Stimulated activated CD8-positive, alpha-beta memory T cell treated with anti-CD3 and anti-CD28 coated beads, Interleukin-7, amount 100 ng/mL, for 4 hours (primary cell): Measurements from ENCODE around the gene WDFY3.
"Not testable (repeated sequence)": the region's sequence is repeated elsewhere in the genome, so short reads cannot be mapped to it uniquely, and the experiment has no call there.

Source experiments
- DNase-seq, 2 donors: peaks; one replicate each; pipeline ENCODE4 v3.0.0-alpha.2; 2020; ENCODE audit warnings: low read depth in 2 of 2

WDFY3 gene

DNA sequence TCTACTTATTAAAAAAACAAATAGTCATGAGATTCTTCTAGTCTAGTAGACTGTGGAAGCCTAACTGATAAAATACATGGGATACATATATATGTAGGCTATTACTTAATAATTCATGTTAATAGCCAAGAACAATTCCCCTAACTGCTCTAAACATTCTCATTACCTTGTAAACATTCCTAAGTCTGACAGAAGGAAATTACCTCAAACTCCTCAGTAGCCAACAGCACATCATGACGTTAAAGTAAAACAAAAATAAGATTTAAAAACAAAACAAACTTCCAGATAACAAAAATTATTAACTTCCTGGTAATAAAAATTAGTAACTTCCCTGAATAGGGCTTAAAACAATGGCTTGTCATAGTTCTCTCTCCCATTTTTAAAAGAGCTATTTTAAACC lies 109.2 kb downstream of the WDFY3 start:
- DNase-seq = no peak

DNA sequence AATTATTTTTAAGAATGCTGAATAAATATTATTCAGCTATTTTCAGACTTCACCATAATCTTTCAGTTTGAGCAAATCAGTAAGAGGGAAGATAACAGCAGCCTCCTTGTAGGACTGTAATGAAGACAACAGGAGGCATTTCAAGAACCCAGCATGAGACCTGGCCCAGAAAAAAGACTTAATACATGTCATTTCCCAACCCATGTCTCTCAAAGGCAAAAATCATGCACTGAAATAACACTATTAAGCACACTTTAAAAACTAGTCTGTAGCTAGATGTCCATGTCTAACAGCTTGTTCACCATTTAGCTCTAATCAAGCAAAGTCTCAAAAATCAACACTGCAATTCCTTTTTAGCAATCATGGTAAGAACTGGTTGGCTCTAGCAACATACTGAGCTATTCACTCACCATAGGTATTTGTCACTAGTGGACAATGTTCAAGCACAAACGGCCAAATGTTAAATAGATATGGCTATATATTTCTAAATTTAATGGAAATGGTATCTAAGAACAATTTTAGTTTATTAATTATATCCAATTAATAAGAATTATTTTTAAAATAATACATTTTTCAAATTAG lies 109.9 kb downstream of the WDFY3 start:
- DNase-seq = no peak

DNA sequence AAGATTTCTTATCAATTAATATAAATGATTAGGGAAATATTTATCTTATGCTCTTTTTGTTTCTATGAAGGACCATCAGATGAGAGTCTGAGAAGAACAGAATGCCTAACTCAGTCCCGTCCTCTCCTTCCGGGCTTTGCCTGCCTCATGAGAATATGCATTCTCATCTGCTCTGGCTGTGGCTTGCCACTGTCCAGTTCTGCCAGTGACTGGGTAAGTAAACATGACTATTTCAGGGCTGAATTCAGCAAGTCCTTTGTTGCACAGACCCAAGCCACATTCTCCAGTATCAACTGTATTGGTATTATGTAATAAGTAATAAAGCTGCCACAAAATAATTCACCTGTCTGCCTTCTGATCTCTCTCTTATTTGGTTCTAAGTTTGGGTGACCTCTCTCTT lies 110.7 kb downstream of the WDFY3 start:
- no peak for DNase-seq

DNA sequence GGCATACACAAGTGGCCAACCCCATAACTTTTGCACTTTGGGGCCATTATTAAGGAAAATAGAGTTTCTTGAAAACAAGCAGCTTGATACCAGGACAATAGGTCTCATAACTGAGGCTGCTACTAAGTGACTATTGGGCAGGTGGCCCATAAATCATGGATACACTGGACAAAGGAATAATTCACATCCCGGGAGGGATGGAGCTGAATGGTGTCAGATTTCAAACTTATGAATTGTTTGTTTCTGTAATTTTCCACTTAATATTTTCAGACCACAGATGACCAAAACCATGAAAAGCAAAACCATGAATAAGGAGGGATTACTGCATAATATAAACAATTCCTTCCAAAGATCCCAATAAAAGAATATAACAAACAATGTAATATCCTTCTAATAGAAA lies 114.4 kb downstream of the WDFY3 start:
- DNase-seq = no peak

DNA sequence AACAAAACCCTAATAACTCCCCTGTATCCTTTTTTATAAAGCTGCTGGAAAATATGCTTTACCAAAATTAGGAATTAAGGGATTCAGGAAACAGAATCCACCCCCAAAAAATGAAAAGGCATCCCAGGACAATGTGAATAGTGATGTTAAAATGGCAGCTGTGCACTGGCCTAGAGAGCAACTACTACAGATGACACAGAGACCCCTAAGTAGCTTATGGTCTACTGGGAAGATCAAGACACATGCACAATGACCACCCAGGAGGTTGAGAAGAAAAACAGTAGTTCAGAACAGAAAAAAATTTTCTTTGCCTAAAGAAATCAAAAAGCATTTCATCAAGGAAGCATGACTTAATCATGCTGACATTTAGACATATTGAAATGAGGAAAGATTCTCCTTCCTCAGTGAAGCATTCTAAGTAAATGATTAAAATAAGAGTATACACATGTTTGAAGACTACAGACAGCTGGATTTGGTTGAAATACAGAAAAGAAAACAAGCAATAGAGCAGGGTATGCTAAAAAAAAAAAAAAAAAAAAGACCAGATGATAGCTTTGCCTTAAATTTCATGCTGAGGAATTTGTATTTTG lies 117.3 kb downstream of the WDFY3 start:
- no peak for DNase-seq

DNA sequence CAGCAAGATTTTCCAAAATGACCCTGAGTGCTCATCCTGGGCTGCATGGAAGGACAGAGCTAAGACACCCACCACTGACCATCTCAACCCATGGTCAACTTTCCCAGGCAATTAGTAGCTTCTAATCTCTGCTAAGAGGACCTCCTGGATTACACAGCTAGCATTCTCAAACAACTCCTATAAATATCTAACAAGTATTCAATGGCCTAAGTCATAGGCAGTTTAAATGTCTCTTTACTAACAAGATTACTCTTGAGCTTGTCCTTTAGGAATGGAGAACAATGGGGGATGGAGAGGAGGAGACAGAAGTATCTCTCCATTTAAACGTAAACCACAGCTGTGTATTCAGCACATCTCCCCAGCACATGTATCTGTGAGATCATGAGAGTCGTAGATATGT lies 118.1 kb downstream of the WDFY3 start:
- no peak for DNase-seq

DNA sequence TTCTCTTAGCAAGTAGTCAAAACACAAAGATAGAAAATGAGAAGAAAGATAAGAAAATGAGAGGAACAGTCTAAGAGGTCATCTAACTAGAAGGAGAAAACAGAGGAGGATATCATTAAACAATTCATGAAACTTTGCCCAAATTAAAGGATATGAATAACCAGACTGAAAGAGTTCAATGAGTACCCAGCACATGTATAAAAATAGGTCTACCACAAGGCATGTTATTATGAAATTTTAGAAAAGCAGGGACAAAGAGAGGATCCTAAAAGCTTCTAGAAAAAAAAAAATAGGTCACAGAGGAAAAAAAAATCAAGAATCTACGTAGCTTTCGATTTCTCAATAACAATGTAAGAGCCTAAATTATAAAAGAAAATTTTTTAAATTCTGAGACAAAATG lies 118.5 kb downstream of the WDFY3 start:
- no peak for DNase-seq

DNA sequence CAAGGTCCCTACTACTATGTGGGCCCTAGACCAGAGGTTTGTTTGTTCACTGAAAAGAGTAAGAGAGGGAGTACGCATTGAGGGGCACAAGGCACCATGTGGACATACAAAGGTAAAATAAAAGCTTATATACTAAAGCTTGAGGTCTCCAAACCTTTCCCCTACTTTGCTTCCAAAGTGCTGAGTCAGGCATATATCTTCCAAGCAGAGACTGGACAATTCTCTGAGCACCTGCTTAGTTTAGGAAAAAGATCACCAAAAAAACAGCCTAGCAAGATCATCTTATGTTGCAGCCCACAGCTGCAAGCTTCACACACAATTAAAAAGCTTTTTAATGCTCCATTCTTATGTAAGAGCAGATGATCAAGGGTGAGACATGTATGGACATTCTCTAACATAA lies 119.5 kb downstream of the WDFY3 start:
- DNase-seq = no peak

DNA sequence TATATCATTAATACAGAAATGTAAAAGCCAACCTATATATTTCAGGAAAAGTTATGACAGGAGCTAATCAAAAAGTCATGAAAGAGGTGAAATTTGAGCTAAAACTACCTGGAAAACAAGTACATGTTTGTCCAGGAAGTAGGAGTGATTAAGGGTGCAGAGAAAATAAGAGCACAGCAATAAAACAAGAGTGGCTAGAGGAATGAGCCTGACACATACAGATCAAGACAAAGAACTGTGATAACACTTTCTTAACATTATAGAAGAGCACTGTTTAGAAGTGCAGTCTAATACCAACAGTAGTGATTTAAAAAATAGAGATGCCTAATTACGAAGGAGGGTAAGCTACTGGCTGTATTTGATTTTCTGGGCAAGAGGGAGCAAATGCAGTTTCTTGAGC lies 125.1 kb downstream of the WDFY3 start:
- no peak for DNase-seq

DNA sequence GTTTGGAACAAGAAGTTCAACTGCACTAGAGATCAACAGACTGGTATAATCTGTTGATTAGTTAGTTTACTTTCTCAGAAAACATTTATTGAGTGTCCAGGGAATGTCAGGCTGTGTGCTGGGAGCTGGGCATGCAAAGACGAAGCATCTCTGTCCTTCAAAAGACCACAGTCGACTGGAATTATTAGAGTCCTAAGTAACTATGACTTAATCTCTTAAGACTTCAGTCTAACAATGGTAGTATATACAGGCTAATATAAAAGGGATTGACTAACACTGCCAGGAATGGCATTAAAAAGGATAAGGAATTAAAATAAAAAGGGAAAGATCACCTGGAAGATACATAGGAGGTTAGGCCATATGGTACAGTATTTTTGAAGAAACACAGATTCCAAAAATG lies 128.7 kb downstream of the WDFY3 start:
- no peak for DNase-seq

DNA sequence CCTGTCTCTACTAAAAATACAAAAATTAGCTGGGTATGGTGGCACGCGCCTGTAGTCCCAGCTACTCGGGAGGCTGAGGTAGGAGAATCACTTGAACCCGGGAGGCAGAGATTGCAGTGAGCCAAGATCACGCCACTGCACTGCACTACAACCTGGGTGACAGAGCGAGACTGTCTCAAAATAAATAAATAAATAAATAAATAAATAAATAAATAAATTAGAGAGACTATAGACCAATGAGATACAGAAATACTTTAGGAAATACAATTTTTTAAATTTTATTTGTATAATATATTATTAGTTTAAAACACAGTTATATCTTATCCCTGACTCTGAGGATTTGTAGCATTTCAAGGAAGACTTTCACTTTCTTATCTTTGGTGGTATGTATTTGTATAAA lies 136.9 kb downstream of the WDFY3 start:
- not testable (repeated sequence) for DNase-seq

DNA sequence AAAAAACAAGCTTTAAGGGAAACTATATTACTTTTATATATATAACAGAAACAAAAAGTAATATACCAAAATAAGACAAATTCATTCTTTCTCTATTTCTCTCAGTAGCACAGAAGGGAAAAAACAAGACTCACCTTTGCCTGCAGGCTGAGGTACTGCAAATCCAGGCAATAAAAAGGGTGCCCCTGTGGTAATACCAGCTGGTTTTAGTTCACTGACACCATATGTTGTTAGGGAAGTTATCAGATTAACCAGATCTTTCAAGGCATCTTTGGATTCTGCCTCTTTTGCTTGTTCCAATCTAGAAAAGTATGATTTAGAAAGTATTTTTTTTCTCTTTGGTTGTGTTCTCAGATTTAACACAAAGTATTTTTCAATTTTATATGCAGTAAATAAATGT lies 139.8 kb downstream of the WDFY3 start:
- no peak for DNase-seq

DNA sequence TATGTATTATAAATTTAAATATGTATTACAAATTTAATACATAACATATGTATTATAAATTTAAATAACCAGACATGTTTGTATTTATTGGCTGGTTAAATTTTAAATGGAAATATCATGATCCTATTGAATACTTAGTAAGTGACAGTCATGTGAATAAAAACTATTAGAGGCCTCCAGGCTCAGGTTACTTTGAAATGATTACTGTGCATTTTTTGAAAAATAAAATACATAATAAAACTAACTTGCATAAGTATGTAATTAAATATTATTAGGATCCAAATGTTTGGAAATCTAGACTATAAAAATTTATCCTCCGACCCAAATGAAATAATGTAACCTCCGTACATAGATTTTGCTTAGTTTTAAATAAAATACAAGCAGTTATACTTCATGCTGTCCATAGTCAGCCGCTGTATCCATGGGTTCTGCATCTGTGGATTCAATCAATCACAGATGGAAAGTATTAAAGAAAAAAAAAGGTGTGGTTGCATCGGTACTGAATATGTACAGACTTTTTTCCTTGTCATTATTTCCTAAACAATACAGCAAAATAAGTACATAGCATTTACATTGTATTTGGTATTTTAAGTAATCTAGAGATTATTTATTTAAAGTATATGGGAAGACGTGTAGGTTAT lies 140.7 kb downstream of the WDFY3 start:
- no peak for DNase-seq

DNA sequence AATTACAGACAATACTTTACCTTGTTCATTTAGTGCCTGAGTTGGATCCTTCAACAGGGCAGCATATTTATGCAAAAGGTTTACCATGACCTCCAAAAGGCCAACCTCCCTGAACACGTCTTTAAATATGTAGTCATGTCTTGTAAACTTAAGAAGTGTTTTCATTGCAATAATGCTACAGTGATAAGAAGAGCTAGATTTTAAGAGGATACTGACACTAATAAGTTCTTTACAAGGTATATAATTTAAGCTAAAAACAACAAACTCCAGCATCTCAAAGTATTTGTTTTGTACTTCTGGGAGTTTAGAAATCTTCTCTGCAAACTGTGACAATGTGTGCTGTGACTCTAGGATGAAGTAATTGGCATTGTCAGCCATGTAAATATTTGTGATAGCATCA lies 145.4 kb downstream of the WDFY3 start:
- DNase-seq = no peak

DNA sequence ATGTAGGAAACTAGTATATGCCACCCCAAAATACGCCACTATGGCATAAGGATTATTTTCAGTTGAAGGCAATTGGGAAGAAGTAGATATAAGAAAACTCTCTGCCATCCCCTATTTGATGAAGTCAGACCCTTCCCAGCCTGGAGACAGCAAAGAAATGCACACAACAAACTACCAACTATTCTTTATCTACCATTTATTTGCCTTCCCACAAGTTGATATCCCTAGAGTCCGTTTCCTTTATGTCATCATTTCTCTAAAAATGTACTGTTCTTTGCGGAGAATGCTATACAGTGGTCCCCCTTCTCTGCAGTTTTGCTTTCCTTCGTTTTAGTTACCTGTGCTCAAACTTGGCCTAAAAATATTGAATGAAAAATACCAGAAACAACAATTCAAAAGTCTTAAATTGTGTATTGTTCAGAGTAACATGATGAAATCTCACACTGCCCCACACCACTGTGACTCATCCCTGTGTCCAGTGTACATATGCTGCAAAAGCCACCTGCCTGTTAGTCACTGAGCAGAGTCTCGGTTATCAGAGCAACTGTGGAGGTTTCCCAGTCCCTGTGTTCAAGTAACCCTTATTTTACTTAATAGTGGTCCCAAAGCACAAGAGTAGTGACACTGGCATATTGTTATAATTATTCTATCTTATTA lies 152.3 kb downstream of the WDFY3 start:
- DNase-seq = no peak

DNA sequence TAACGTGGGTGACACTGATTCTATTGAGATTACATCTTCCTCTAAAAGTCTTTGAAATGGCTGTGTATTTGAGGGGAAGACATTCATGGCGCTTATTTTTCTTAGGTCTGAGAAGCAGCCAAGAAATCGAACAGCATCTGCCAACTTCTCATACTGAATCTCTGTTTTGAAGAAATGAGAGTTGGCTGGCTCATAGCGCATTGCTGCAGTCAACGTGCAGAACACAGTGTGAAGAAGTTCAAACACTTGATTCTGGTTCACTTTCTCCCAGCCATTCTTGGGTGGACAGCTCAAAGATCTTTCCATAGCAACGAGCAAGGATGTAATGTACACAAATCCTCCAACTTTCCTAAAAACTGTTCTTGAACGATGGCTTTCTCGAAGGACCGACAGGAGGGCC lies 156.5 kb downstream of the WDFY3 start:
- DNase-seq = no peak

DNA sequence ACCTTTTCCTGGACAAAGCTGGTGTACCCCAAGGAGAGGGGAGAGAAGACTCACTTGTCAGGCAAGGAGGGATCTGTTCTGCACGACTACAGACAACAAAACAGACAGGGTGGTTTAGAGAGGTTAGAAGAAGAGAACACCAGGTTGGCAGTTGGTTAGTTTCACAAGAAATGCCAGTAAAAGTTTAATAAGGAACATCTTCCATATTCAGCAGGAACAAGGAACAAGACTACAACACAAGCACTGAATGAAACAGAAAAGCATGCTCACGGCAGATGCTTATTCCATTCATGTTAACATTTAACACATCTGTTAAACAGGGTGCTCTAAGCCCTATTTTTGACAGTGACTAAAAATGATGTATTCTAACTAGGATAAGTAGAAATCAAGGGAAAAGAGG lies 158.2 kb downstream of the WDFY3 start:
- no peak for DNase-seq

DNA sequence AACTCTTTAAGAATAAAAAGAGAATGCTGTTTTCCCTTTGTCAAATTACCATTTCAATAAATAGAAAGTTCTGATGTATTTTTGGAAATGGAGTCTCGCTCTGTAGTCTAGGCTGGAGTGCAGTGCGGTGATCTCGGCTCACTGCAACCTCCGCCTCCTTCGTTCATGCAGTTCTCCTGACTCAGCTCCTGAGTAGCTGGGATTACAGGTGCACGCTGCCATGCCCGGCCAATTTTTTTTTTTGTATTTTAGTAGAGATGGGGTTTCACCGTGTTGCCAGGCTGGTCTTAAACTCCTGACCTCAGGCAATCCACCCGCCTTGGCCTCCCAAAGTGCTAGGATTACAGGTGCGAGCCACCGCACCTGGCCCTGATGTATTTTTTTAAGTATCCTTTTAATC lies 159.9 kb downstream of the WDFY3 start:
- DNase-seq = not testable (repeated sequence)

DNA sequence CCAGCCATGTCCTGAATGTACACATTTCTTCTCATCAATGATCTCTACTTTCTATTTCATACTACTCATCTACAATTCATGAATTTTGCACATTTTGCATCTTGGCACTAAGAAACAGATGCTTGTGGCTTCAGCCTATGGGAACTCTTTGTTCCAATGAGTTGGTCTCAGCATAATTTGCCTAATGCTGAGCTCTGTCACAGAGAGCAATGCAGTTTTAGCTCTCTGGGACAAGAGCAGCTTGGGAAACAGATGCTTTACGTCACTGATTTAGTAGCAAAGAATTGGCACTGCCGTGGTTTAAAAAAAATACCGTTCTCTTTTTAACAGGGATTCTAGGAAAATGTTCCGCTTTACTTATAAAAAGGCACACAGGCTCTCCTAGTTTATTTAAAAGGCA lies 162.4 kb downstream of the WDFY3 start:
- no peak for DNase-seq

DNA sequence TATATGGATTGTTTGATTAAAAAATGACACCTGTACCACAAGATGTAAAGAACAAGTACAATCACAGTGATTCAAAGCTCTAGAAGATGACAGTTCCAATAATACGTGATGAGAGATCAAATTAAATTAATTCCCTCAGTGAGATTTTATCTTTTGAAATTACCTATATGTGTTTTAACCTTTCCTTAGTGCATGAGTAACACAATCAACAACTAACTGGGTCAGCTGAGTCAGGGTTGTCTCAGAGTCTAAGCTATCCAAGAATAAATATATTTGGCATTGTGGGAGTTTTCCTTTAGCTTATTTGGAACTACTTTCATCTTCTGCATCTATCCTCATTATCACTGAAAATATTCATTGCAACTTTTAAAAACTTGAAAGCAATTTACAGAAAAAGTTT lies 162.8 kb downstream of the WDFY3 start:
- no peak for DNase-seq

DNA sequence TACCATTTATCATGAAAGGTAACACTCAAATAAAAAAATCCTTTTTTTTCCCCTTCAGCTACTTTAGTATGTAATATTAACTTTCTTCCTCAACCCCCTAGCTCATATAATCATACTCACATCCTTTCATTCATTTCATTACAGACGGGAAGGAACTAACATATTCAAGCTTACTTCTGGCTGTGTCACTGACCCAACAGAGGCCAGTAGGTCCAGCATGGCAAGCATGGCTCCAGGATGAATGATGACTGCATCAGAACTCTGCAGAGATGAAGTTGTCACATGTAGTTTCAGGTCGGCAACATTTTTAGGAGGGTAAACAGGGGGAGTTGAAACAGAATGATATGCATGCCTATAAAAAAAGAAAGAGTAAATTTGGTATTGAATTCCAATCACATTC lies 163.4 kb downstream of the WDFY3 start:
- no peak for DNase-seq

DNA sequence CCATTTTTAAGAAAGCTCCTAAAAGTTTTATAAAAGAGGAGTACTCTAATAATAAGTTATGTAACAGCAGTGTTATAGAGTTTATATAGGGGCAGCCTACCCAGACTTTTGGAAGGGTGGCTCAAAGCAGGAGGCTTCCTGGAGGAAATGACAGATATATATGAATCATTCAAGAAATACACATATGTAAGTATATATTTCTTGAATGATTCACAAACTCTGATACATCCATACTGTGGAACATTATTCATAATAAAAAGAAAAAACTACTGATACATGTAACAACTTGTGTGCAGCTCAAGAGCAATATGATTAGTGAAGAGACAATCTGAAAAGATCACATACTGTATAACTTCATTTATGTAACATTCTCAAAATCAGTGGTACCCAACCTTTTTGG lies 166.2 kb downstream of the WDFY3 start:
- DNase-seq = no peak

DNA sequence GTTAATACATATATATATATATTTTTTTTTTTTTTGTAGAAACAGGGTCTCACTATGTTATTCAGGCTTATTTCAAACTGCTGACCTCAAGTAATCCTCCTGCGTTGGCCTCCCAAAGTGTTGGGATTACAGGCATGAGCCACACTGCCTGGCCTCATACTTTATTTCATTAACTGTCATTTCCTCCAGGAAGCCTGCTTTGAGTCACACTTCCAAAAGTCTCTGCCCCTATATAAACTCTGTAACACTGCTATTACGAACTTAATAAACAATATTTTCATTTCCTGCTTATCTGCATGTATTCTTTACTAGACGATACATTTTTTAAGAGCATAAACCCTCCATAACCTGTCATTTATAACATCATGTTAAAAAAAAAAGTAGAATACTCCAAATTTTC lies 167.2 kb downstream of the WDFY3 start:
- DNase-seq = no peak
